ENCODE results near the gene GPHB5.

DNA sequence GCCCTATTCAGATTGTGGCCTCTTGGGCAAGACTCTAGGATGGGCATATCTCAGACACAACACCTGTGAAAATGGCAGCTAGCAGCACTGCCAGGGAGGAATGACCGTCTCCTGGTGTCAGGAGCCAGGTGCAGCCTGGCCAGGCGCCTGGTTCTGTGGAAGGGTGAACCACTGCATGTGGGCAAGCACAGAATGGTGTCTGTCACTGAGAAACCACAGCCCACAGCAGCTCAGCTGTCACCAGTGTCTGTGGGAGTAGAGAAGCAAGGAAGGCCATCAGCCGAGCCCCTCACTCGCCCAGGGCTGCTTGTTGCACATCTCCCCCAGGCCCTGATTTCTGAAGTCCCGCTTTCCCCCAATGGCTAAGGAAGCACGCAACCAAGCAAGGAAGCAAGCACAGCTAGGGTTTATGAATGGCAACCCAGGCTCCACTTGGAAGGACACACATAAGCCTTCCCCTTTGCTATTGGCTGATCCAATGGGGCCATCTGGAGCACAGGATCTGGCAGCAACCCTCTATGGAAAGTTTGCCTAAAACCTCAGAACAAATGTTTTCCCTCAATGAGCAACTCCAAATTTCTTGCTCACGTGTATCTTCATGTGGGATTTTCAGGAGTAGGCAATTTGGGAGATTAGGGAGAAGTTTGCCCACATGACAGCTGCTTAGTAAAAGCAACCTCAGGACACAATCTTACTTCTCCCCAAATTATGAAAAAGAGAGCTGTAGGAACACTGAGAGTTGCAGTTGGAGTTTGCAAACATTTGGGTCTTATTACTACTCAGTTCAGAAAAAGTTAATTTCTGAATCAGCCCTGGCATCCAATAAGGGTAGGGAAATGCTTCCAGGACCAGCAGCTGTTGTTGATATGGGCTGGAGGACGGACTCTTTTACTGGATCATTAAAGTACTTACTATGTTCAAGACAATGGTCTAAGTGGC, 44.7 kb downstream of the GPHB5 start:
- TF ChIP-seq, protein P1, sequence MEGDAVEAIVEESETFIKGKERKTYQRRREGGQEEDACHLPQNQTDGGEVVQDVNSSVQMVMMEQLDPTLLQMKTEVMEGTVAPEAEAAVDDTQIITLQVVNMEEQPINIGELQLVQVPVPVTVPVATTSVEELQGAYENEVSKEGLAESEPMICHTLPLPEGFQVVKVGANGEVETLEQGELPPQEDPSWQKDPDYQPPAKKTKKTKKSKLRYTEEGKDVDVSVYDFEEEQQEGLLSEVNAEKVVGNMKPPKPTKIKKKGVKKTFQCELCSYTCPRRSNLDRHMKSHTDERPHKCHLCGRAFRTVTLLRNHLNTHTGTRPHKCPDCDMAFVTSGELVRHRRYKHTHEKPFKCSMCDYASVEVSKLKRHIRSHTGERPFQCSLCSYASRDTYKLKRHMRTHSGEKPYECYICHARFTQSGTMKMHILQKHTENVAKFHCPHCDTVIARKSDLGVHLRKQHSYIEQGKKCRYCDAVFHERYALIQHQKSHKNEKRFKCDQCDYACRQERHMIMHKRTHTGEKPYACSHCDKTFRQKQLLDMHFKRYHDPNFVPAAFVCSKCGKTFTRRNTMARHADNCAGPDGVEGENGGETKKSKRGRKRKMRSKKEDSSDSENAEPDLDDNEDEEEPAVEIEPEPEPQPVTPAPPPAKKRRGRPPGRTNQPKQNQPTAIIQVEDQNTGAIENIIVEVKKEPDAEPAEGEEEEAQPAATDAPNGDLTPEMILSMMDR (conservative IDR thresholded peaks at IDR 0.05), result no peak
- no peak for TF ChIP-seq EZH2 (IDR thresholded peaks at IDR 0.05; ENCODE audit: low read depth)
